ENCODE data around the gene CD55.

GRCh38 chr1:207298186-207298585 is 23.3 kb upstream of the CD55 start:
- no peak for TF ChIP-seq EZH2phosphoT487 (IDR thresholded peaks at IDR 0.05; ENCODE audit: low read depth)
- TF ChIP-seq CTCF (IDR thresholded peaks at IDR 0.05; ENCODE audit: low read depth, low read length) = no peak

Data from OCI-LY3 (cell line).